Dermis blood vessel endothelial cell (primary cell): ENCODE data around the gene OR52I2. TPM values are rescaled to one million over a fixed set of nuclear protein-coding genes. Genes with fewer than 3 reads are reported as not detected.

Experiments
- DNase-seq: peaks from one replicate; pipeline ENCODE4 v3.0.0; 2010
- total RNA-seq: library from RNA; depleted of rRNA; stranded (reverse); fragments of >200 nt; gene quantifications from 2 replicates; pipeline ENCODE4 v1.2.3, GENCODE V29; 2014

The OR52I2 gene
- total RNA-seq = not detected in 2 replicates

DNA sequence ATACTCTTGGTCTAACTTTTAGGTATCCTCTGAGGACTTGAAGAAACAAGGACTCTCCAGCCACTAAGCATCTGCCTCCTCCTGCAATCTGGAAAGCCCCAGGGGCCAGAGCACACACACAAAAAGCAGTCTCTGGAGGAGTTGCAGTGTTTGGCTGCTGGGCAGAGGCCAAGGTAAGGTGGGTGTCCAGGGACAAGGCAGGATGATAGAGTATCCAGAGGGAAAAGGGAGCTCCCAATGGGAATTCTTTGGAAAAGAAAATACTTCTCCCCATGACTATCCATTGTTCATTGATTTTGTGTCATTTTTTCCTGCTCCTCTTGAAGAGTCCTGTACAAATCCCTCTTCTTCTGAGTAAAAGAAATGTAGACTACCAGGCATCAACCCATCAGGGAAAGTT is at the start of gene OR52I2:
Gene OR52I2 (plus strand): TSS at position 301 of the 400 bp plus-strand sequence.
- DNase-seq = no peak

- peak; percentile 66 for DNase-seq
Observed at GRCh38 chr11:4539603-4540219, 41.8 kb upstream of the OR52I2 start.

DNA sequence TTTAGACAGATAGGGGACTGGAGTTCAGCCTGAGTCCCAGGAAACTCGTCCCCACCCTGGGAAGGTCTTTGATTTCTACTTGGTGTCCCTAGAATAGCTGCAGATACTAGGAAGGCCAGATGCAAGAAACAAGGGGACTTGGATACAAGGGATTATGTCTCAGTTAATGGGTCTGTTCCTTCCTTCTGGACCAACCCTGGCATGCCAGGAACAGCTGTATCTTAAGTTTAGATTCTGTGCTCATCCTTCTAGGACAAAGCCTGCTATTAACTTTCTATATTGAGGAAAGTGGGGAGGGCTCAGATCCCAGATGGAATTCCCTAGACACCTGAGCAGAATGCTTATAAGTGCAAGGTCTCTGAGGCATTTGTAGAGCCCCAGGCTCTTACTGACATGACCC is 40.5 kb upstream of the OR52I2 start:
- DNase-seq = no peak

GRCh38 chr11:4543561-4543960 is 38.0 kb upstream of the OR52I2 start:
- DNase-seq = peak; percentile 2

- no peak for DNase-seq
Observed at GRCh38 chr11:4544891-4545290, 36.7 kb upstream of the OR52I2 start, which contains the start of gene OR52M1. Gene OR52M1 (plus strand): TSS chr11:4545191. CDS start chr11:4545191, 0 bp downstream.

DNA sequence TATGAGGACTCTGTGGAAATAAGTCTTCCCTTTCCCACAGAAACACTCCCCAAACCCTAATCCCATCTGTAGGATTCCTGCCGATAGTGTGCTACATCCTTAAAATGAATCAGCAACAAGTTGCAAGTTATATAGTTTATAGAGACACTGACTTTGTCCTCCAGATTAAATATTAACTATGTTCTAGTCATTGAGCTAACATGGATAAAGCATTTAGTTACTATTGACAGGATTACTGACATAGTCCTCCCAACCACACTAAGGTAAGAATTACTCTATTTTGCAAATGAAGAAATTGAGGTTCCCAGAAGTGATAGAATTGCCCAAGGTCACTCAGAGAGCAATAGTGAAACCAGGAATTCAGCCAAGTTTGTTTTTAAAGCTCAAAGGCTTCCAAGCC is 34.7 kb upstream of the OR52I2 start:
- DNase-seq = no peak

DNA sequence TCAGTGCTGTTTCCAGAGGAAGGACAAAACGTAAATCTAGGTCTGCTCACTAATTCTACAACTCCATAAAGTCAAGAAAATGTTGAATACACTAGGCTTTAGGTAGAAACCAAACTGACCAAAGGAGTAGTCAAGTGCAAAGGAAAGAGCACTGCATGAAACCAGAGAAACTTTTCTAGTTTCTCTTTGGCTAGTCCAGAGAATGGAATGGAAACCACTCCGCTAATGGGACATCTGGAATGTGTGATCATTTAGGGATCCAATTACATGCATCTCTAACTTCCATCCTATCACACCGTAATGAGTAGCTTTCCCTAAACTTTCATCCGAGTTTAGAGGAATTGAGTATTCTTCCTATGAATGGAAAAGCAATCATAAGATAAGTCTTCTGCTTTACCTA is 34.1 kb upstream of the OR52I2 start:
- DNase-seq = no peak

- peak; percentile 44 for DNase-seq
Observed at GRCh38 chr11:4551346-4551979, 30.1 kb upstream of the OR52I2 start.

DNA sequence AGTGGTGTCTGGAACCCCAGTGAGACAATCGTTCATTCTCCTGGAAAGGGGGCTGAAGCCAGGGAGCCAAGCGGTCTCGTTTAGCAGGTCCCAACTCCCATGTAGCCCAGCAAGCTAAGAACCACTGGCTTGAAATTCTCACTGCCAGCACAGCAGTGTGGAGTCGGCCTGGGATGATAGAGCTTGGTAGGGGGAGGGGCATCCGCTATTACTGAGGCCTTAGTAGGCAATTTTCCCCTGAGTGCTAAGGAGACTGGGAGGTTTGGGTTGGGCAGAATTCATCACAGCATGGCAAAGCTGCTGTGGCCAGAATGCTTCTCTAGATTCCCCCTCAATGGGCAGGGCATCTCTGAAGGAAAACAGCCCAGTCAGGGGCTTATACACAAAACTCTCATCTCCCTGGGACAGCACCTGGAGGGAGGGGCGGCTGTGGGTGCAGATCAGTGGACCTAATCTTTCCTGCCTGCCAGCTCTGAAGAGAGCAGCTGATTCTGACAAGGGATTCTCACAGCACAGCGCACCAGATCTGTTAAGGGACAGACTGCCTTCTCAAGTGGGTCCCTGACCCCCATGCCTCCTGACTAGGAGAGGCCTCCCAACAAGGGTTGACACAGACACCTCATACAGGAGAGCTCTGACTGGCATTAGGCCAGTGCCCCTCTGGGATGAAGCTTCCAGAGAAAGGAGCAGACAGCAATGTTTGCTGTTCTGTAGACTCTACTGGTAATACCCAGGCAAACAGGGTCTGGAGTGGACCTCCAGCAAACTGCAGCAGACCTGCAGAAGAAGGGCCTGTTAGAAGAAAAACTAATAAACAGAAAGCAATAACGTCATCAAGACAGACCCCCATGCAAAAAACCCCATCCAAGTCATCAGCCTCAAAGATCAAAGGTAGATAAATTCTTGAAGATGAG is 21.8 kb upstream of the OR52I2 start:
- no peak for DNase-seq

DNA sequence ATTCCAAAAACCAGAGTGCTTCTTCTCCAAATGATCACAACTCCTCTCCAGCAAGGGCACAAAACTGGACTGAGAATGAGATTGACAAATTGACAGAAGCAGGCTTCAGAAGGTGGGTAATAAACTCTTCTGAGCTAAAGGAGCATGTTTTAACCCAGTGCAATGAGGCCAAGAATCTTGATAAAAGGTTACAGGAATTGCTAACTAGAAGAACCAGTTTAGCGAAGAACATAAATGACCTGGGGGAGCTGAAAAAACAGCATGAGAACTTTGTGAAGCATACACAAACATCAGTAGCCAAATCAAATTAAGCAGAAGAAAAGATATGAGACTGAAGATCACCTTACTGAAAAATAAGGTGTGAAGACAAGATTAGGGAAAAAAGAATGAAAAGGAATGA is 21.1 kb upstream of the OR52I2 start:
- no peak for DNase-seq

DNA sequence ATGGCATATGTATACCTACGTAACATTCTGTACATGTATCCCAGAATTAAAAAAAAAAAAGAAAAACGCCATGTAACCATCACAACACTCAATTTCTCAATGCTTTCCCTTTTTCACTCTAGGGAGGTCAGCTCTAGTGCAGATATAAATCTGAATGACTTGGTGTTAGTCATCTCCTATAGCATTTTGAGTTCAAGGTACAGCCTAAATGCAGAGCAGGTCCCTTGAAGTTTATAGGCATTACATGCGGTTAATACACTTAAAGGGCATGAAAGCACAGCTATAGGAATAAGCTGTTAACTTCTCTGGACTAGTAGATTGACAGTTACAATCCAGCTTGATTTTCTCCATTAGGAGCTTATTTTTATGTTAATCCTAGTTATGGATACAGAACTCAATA is 16.2 kb upstream of the OR52I2 start:
- no peak for DNase-seq

GRCh38 chr11:4569075-4569474 is 12.5 kb upstream of the OR52I2 start:
- no peak for DNase-seq

- DNase-seq = no peak
Observed at GRCh38 chr11:4576880-4577279, 4.7 kb upstream of the OR52I2 start.

DNA sequence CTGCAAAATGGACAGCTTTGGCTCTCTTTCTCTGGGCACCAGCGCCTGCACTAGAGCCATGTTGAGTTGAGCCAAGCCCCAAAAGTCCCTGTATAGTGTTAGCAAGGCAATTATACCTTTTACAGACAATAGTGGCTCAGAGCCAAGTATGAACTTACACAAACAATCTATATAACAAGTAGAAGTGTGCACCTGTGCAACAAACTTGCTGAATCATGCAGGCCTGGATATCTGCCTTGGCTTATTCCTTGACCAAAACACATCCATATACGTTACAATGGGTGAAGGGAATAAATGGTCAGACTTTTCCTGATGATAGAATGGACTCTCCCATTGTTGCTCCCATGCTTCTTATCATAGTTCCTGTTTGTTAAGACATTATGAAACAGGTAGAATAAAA is 3.8 kb upstream of the OR52I2 start:
- no peak for DNase-seq

DNA sequence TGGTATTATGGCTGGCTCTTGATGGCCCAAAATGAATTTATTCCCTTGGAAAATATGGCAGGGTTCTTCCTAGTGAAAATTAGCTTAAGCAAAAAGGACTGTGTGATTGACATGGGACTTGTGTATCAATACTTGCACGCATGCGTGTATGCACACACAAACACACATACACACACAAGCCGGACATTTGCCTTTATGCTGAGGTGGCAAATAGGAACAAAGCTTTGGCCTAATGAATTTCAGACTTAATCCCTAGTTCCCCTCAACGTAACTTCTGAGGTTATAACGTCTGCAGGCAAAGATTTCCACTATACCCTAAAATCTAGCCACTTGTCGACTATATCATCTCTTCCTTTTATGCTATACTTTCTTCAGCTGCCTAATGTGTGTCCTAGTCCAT is 2.9 kb upstream of the OR52I2 start:
- no peak for DNase-seq

DNA sequence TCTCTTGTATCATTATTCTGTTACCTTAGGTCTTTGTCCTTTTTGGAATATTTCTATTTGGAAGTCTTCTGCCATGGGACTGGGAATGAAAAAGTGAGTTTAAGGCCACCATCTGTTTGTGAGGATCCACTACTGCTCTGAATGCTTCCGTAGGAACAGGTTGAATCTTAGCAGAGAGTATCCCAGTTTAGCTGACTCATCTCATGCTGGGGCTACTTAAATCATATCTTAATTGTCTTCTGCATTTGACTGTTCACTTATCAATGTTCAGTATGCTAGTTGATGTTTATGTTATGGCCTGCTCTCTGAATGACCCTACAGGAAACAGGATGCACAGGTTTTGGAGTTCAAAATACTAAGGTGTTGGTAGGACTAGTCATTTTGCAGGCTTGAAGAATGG is 1.4 kb upstream of the OR52I2 start:
- no peak for DNase-seq

DNA sequence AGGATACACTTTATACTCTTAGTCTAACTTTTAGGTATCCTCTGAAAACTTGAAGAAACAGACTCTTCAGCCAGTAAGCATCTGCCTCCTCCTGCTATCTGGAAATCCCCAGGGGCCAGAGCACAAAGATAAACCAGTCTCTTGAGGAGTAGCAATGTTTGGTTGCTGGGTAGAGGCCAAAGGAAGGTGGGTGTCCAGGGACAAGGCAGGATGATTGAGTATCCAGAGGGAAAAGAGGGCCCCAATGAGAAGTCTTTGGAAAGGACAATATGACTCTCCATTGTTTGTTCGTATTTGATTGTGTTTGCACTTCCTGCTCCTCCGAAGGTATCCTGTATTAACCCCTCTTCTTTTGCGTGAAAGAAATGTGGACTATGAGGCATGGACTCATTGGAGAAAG is 7.5 kb downstream of the OR52I2 start:
- no peak for DNase-seq

GRCh38 chr11:4593739-4594138 is 12.2 kb downstream of the OR52I2 start, which contains the start of gene OR52I1:
Gene OR52I1 (plus strand): TSS chr11:4594039. CDS start chr11:4594039, 0 bp downstream.
- no peak for DNase-seq

- no peak for DNase-seq
Observed at GRCh38 chr11:4605057-4605456, 23.5 kb downstream of the OR52I2 start.

GRCh38 chr11:4606231-4607015 is 24.9 kb downstream of the OR52I2 start:
- DNase-seq = peak; percentile 19

DNA sequence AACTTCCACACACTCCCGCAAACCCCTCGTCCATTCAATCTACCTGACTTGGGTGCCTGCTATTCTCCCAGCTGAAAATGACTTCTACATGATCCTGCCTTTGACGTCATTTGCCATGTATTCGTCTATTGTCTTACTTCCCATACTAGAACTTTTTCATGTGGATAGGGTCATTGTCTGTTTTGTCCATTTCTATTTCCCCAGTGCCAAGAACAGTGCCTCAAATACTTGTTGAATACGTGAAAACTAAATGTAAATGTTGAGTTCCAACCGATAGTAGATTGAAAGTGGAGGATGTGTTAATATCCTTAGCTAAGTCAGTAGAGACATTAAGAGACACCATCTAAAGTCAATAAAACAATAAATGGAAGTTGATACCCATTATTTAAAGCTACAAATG is 25.6 kb downstream of the OR52I2 start:
- DNase-seq = peak; percentile 49
